GM12872 (cell line): ENCODE data around the gene CBR3.

Source experiments
- TF ChIP-seq, protein P1 (sequence below): IDR thresholded peaks from 3 replicates; pipeline ENCODE4 v1.5.1; 2011; ENCODE audit warnings: low read depth, mild to moderate bottlenecking, low read length, moderate library complexity; ENCODE audit not compliant: insufficient read depth

CBR3 gene

DNA sequence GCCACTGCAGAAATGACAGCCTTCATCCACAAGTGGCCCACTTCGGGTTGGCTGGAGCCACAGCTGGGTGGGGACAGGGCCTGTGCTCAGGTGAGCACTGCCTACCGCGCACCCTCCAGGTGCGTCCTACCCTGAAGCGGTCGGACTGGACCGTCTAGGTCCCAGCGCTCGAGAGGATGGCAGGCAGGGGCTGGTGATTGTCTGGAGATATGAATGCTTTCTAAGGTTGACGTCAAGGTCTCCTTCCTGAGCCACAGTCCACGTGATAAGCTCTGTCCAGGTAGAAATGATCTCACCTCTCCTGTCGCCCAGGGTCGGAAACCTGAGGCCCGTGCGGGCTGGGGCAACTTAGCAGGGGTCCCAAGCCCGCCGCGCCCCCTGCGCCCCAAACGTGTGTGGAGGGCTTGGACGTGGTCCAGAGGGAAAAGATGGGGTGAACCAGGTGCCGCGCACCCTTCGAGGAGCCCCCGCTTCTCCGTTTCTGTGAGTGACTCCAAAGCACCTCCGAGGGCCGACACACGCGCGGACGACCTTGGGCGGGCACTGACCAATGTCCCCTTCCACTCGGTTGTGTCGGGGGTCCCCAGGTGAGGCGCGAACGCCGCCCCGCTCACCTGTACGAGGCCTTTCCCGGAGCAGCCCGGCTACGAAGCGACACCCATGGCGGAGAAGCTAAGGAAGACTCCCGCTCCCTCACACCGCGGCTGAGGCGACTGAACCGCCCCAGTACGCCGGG, 20.9 kb downstream of the CBR3 start:
- TF ChIP-seq, protein P1, sequence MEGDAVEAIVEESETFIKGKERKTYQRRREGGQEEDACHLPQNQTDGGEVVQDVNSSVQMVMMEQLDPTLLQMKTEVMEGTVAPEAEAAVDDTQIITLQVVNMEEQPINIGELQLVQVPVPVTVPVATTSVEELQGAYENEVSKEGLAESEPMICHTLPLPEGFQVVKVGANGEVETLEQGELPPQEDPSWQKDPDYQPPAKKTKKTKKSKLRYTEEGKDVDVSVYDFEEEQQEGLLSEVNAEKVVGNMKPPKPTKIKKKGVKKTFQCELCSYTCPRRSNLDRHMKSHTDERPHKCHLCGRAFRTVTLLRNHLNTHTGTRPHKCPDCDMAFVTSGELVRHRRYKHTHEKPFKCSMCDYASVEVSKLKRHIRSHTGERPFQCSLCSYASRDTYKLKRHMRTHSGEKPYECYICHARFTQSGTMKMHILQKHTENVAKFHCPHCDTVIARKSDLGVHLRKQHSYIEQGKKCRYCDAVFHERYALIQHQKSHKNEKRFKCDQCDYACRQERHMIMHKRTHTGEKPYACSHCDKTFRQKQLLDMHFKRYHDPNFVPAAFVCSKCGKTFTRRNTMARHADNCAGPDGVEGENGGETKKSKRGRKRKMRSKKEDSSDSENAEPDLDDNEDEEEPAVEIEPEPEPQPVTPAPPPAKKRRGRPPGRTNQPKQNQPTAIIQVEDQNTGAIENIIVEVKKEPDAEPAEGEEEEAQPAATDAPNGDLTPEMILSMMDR = no peak

DNA sequence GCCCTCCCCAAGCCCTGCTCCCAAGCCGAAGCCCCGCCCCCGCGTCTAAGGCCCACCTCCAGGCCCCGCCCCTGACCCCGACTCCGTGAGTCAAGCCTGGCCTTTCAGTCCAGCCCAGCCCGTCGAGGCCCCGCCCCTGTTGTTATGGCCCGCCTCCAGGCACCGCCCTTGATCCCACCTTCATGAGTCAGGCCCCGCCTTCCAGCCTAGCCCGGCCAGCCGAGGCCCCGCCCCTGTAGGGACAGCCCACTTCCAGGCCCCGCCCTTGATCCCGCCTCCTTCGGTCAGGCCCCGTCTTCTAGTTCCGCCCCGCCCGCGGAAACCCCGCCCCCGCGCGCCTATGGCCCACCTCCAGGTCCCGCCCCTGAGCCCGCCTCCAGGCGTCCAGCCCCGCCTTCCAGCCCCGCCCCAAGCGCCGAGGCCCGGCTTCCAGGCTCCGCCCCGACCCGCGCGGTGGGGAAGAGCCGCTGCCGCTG, 21.5 kb downstream of the CBR3 start:
- TF ChIP-seq, protein P1 = no peak

DNA sequence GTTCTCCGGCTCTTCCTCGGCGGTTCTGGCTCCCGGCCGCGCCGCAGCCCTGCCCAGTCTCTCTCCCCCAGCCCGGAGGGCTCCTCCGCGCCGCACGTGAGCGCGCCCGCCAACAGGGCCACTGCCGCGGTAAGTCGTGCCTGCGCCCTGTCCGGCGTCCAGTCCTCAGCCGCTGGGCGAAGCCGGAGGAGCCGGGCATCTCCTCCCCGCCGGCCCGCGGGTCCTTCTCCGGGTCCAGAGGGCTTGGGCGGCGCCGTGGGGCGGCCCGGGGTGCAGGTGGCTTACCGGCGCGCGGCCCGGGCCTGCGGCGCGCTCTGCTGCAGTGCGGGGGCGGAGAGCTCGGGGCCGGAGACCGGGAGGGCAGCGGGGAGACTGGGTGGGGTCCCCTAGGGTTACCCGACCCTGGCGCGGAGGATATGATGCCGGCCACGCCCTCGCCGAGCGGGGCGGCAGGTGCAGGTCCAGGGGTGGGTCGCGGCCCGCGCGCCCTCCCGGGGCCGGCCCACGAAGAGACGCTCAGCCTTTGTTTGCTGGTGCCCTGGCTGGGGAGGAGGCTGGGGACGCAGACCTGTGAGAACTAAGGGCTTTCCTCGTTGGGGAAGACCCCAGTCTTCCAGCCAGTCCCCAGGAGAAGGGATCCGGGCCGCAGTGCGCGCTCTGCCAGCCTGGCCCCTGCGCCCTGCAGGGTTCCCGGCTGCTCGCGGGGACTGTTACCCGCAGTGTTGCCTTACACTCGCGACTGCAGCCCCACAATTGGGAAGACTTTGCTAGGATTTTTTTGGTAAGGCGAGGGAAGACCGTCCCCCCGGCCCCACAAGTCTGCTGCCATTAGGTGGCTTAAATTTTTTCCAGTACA, 22.2 kb downstream of the CBR3 start, which contains the start of gene DOP1B:
DOP1B (plus strand) TSS at position 10 of the 856 bp plus-strand sequence. CDS start 7,910 bp downstream, outside the sequence.
- TF ChIP-seq, protein P1 = no peak

DNA sequence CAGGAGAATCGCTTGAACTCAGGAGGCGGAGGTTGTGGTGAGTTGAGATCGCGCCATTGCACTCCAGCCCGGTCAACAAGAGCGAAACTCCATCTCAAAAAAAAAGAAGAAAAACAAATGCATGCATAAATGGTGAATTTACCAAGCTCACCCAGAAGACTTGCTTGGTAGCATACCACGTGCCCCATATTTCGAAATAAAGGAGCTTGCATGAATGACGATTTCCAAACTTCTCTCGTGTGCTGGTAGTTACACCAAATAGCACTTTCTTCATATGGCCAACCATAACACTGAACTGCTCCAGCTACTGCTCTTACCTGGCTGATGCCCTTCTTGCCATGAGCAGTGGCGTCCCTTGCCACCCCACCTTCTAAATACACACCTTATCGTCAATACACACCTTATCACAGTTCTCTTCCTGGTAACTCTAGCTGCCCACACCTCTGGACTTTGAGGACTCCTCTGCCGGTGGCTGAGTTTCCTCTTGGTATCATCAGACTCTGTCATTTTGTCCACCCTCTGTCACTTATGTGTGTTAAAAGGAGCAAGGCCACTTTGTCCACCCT, 24.6 kb downstream of the CBR3 start:
- TF ChIP-seq, protein P1 = no peak

DNA sequence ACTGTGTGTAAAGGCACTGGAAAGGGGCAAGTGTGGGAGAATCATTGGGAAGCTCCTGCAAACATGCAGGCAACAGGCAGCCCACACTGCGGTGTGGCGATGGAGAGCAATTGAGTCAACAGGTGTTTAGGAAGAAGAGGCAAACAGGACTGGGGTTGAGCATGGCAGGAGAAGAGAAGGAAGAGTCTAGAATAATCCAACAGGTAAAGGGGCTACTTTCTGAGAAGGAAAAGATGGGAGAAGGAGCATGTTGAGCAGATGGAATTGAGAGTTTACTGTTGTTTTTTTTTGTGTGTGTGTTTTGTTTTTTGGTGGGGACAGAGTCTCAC, 25.9 kb downstream of the CBR3 start:
- TF ChIP-seq, protein P1 = no peak

DNA sequence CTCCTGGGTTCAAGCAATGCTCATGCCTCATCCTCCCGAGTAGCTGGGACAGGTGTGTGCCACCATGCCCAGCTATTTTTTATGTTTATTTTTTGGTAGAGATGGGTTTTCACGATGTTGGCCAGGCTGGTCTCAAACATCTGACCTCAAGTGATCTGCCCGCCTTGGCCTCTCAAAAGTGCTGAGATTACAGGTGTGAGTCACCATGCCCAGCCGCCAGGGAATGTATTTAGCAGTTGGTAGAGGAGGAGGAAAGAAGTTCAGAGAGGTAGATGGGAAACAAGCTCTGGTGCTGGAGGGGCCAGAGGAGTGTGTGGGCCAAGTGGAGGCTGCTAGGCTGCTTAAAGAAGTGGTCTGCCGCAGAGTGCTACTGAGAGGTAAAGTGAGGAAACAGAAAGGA, 27.8 kb downstream of the CBR3 start:
- TF ChIP-seq, protein P1 = no peak
